Endothelial cell (in vitro differentiated cells): Measurements from ENCODE around the gene PPP1R14C. TPM values are rescaled to one million over a fixed set of nuclear protein-coding genes. Genes with fewer than 3 reads are reported as not detected.

Source experiments
- DNase-seq: peaks from one replicate; pipeline ENCODE4 v3.0.0; 2021; ENCODE audit warnings: low spot score
- H3K27ac Mint-ChIP-seq: one replicate; pipeline ENCODE4 v1.8.0; 2021; ENCODE audit warnings: mixed read lengths, inconsistent platforms; ENCODE audit not compliant: unreplicated experiment
- H3K27me3 Mint-ChIP-seq: one replicate; pipeline ENCODE4 v1.8.0; 2021; ENCODE audit warnings: mild to moderate bottlenecking, moderate library complexity, mixed read lengths, inconsistent platforms; ENCODE audit not compliant: unreplicated experiment
- H3K36me3 Mint-ChIP-seq: one replicate; pipeline ENCODE4 v1.8.0; 2021; ENCODE audit warnings: mild to moderate bottlenecking, low read depth, mixed read lengths, inconsistent platforms; ENCODE audit not compliant: unreplicated experiment
- H3K4me1 Mint-ChIP-seq: one replicate; pipeline ENCODE4 v1.8.0; 2021; ENCODE audit warnings: mild to moderate bottlenecking, mixed read lengths, inconsistent platforms; ENCODE audit not compliant: unreplicated experiment
- H3K4me3 Mint-ChIP-seq: one replicate; pipeline ENCODE4 v1.8.0; 2021; ENCODE audit warnings: mild to moderate bottlenecking, mixed read lengths, inconsistent platforms; ENCODE audit not compliant: unreplicated experiment
- H3K9me3 Mint-ChIP-seq: one replicate; pipeline ENCODE4 v1.8.0; 2021; ENCODE audit warnings: mixed read lengths, inconsistent platforms; ENCODE audit not compliant: unreplicated experiment
- total RNA-seq: library from RNA; stranded (reverse); fragmentation: NEBNext Ultra II Directional; extraction: Animal tissue kit (Norgen Biotek cat#: 25700); gene quantifications from one replicate; pipeline ENCODE4 v1.2.1, GENCODE V29; 2021; ENCODE audit not compliant: unreplicated experiment
- TF ChIP-seq, protein P1 (sequence below): fragments of 200-600 bp; sonication (generic); IDR thresholded peaks from one replicate; pipeline ENCODE4 v1.5.0; 2021; ENCODE audit warnings: antibody characterized with exemption; ENCODE audit not compliant: unreplicated experiment

PPP1R14C gene
- total RNA-seq, 1 donor from 2014 or later = 2.5 TPM

DNA sequence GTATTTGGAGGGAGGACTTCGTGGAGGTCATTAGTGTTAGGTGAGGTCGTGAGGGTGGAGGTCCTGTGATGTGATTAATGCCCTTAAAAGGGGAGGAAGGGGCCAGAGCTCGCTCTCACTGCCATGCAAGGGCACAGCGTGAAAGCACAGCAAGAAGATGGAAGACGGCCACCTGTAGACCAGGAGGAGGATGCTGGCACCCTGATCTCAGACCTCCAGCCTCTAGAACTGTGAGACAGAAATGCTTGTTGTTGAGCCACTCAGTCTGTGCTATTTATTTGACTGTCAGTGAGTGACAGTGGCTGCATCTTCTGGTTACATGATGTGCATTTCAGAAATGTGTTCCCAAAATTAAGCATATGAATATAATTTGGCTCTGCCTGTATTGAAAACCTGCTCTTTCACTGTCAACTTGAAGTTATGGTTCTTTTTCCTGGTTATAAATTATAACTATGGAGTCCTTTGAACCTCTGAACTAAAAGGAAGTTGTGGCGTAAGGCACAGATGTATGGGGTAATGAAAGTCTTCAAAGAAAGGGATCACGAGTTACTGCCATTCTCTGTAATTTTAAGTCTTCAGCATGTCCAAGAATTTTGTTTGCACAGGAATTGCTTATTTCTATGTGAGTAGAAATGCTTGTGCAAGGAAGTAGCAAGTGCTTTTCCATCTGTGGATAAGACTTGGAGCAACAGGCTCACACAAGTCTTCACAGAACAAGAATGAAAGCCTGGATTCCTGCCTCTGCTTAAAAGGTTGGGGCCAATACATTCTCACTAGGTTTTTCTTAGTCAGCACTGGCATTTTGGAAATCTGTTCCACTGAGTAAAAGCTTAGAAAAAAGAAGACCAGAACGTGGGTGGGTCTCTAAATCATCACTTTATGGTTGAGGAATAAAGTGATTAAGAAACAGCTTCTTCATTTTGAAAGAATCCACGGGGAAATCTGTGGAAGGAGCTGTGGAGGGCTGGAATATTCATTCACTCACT lies 10.3 kb downstream of the PPP1R14C start:
- H3K4me1 Mint-ChIP-seq = peaks cover 38% of the 10 kb centered on the region
- no peak overlapping the region for H3K4me3 Mint-ChIP-seq
- H3K27ac Mint-ChIP-seq = no peak overlapping the region
- no peaks in the 10 kb centered on the region for H3K36me3 Mint-ChIP-seq
- TF ChIP-seq, protein P1, sequence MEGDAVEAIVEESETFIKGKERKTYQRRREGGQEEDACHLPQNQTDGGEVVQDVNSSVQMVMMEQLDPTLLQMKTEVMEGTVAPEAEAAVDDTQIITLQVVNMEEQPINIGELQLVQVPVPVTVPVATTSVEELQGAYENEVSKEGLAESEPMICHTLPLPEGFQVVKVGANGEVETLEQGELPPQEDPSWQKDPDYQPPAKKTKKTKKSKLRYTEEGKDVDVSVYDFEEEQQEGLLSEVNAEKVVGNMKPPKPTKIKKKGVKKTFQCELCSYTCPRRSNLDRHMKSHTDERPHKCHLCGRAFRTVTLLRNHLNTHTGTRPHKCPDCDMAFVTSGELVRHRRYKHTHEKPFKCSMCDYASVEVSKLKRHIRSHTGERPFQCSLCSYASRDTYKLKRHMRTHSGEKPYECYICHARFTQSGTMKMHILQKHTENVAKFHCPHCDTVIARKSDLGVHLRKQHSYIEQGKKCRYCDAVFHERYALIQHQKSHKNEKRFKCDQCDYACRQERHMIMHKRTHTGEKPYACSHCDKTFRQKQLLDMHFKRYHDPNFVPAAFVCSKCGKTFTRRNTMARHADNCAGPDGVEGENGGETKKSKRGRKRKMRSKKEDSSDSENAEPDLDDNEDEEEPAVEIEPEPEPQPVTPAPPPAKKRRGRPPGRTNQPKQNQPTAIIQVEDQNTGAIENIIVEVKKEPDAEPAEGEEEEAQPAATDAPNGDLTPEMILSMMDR = no peak
- H3K27me3 Mint-ChIP-seq = peaks cover 7% of the 10 kb centered on the region
- no peaks in the 10 kb centered on the region for H3K9me3 Mint-ChIP-seq
- no peak for DNase-seq

DNA sequence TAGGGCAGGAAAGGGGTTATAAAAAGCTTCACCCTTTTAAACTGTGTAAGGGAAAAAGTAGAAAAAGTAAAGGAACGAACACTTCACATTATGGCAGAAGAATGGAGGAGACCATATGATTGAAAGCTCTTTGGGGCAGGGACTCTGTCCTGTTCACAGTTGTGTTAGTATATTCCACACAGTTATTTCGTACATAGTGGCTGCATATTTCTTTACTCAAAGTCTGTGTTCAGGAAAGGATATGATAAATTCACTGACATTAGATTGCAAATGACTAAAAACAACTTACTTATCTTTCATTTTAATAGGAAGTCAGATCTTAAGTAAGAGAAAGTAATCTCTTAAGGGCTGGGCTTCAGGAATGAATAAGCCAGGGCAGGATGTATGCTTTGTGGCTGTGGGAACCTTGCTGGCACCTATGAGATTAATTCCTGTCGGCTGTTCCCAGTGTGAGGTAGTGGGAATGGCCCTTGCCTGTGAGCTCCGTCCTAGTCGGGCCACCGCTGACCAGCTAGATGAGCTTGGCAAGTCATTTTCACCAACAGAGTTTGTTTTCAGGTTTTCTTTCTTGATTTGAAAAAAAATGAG lies 11.2 kb downstream of the PPP1R14C start:
- peaks cover 40% of the 10 kb centered on the region for H3K4me1 Mint-ChIP-seq
- H3K36me3 Mint-ChIP-seq = no peaks in the 10 kb centered on the region
- peaks cover 7% of the 10 kb centered on the region for H3K27me3 Mint-ChIP-seq
- TF ChIP-seq, protein P1 = no peak
- no peak overlapping the region for H3K27ac Mint-ChIP-seq
- H3K4me3 Mint-ChIP-seq = no peak overlapping the region
- DNase-seq = no peak
- no peaks in the 10 kb centered on the region for H3K9me3 Mint-ChIP-seq

DNA sequence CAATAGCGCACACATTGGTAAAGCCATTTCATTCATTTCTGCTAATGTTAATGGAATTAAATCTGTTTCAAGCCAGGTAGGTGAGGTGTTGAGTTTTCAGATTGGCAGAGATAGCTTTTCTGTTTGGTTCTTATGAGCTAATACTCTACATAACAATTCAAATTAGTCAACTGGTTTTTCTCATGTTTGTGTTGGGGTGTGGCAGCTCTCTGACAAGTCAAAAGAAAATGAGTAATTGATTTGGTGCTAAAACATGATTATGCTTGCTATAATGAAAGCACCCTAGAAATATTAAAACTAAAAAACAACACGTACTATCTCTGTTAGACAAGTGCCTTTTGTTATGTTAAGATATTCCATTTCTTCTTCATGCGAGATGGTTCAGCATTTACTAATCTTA lies 13.6 kb downstream of the PPP1R14C start:
- Mint-ChIP-seq H3K27ac (no peak overlapping the region), H3K36me3 (no peaks in the 10 kb centered on the region), H3K4me1 (peaks cover 25% of the 10 kb centered on the region), H3K9me3 (no peaks in the 10 kb centered on the region), H3K4me3 (no peak overlapping the region), H3K27me3 (no peaks in the 10 kb centered on the region)
- no peak for DNase-seq
- TF ChIP-seq, protein P1 = no peak

DNA sequence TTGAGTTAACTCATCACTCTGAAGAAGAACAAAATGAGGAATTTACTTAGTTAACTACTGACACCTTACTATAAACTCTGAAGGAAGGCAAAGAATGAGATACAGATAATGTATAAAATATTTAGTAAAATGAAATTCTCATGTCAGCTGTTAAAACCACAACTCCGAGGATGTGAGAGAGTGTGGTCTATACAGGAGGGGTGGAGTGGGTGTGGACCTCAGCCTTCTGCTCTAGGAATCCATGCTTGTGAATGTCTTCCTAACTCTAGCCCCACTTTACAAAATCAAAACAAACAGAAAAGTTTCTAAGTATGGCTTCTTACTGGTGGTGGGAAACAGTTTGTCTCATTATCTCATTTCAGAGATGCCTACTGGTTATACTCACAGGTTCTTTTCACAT lies 14.2 kb downstream of the PPP1R14C start:
- DNase-seq = no peak
- Mint-ChIP-seq H3K9me3 (no peaks in the 10 kb centered on the region), H3K4me1 (peaks cover 23% of the 10 kb centered on the region), H3K27ac (no peak overlapping the region), H3K36me3 (no peaks in the 10 kb centered on the region), H3K27me3 (peaks cover 2% of the 10 kb centered on the region), H3K4me3 (no peak overlapping the region)
- TF ChIP-seq, protein P1 = no peak

DNA sequence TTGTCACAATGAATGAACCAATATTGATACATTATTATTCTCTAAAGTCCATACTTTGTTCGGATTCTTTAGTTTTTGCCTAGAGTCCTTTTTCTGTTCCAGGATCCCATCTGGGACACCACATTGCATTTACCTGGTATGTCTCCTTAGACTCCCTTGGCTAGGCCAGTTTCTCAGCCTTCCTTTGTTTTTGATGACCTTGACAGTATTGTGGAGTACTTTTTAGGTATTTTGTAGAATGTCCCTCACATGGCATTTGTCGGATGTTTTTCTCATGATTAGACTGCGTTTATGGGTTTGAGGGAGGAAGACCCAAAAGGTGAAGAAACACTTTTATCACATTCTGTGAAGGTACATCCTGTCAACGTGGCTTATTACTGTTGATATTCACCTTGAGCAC lies 16.9 kb downstream of the PPP1R14C start:
- Mint-ChIP-seq H3K27me3 (peaks cover 2% of the 10 kb centered on the region), H3K4me1 (peaks cover 7% of the 10 kb centered on the region), H3K4me3 (no peak overlapping the region), H3K27ac (no peak overlapping the region), H3K9me3 (no peaks in the 10 kb centered on the region), H3K36me3 (no peaks in the 10 kb centered on the region)
- TF ChIP-seq, protein P1 = no peak
- DNase-seq = no peak
